Type B pancreatic cell (in vitro differentiated cells): ENCODE data around the gene SCAMP2. TPM values are rescaled to one million over a fixed set of nuclear protein-coding genes. Genes with fewer than 3 reads are reported as not detected.
"Not testable (repeated sequence)": the region's sequence is repeated elsewhere in the genome, so short reads cannot be mapped to it uniquely, and the experiment has no call there.

Source experiments
- DNase-seq: peaks from one replicate; pipeline ENCODE4 v3.0.0; 2021; ENCODE audit warnings: mixed read lengths; ENCODE audit not compliant: unreplicated experiment; ENCODE audit errors: extremely low spot score
- H3K27ac Mint-ChIP-seq: 2 replicates; pipeline ENCODE4 v1.8.0; 2021; ENCODE audit warnings: mild to moderate bottlenecking, mixed read lengths
- H3K27me3 Mint-ChIP-seq: 2 replicates; pipeline ENCODE4 v1.8.0; 2021; ENCODE audit warnings: mixed read lengths
- H3K36me3 Mint-ChIP-seq: 2 replicates; pipeline ENCODE4 v1.8.0; 2021; ENCODE audit warnings: mixed read lengths
- H3K4me1 Mint-ChIP-seq: one replicate; pipeline ENCODE4 v1.8.0; 2021; ENCODE audit warnings: mixed read lengths; ENCODE audit not compliant: unreplicated experiment
- H3K4me3 Mint-ChIP-seq: 2 replicates; pipeline ENCODE4 v1.8.0; 2021; ENCODE audit warnings: mild to moderate bottlenecking, mixed read lengths
- H3K9me3 Mint-ChIP-seq: 2 replicates; pipeline ENCODE4 v1.8.0; 2021; ENCODE audit warnings: mixed read lengths
- CTCF ChIP-seq: fragments of 200-600 bp; sonication (generic); conservative IDR thresholded peaks from 2 replicates; pipeline ENCODE4 v1.5.0; 2021; ENCODE audit warnings: antibody characterized with exemption, mild to moderate bottlenecking
- total RNA-seq: library from RNA; stranded (reverse); gene quantifications from 2 replicates; pipeline ENCODE4 v1.2.1, GENCODE V29; 2021; ENCODE audit warnings: low replicate concordance

Gene SCAMP2
- total RNA-seq, 1 donor from 2014 or later = 58.0 TPM

- Mint-ChIP-seq H3K27ac (peak within 1 kb of the TSS; percentile 66), H3K4me1 (peaks cover 17% of the 10 kb centered on the region)
Observed at GRCh38 chr15:74889883-74890664, 16.9 kb upstream of the SCAMP2 start, which contains the start of gene MPI. TSS of gene MPI (plus strand) at chr15:74890042. CDS start at chr15:74890074, 32 bp downstream.

GRCh38 chr15:74889390-74889882 lies 16.3 kb upstream of the SCAMP2 start:
- peaks cover 5% of the 10 kb centered on the region for H3K36me3 Mint-ChIP-seq
- peaks cover 17% of the 10 kb centered on the region for H3K4me1 Mint-ChIP-seq
- H3K27me3 Mint-ChIP-seq = no peaks in the 10 kb centered on the region
- peak overlapping the region; percentile 90 for H3K4me3 Mint-ChIP-seq
- DNase-seq = no peak
- H3K27ac Mint-ChIP-seq = peak overlapping the region; percentile 66
- no peaks in the 10 kb centered on the region for H3K9me3 Mint-ChIP-seq
- TF ChIP-seq CTCF = peak; percentile 23

More at GRCh38 chr15:74889883-74890664, 16.9 kb upstream of the SCAMP2 start, which contains the start of gene MPI:
- no peaks in the 10 kb centered on the region for H3K9me3 Mint-ChIP-seq
- DNase-seq = peak; percentile 89
- no peaks in the 10 kb centered on the region for H3K27me3 Mint-ChIP-seq
- peak within 1 kb of the TSS; percentile 90 for H3K4me3 Mint-ChIP-seq
- H3K36me3 Mint-ChIP-seq = peaks cover 5% of the 10 kb centered on the region
- TF ChIP-seq CTCF = peak; percentile 4

GRCh38 chr15:74888716-74889115 lies 15.6 kb upstream of the SCAMP2 start:
- Mint-ChIP-seq H3K27ac (no peak overlapping the region), H3K27me3 (no peaks in the 10 kb centered on the region), H3K9me3 (no peaks in the 10 kb centered on the region), H3K4me3 (peak overlapping the region; percentile 90), H3K36me3 (peaks cover 4% of the 10 kb centered on the region), H3K4me1 (peaks cover 17% of the 10 kb centered on the region)
- no peak for DNase-seq
- TF ChIP-seq CTCF = no peak

GRCh38 chr15:74887537-74888193 lies 14.5 kb upstream of the SCAMP2 start:
- H3K36me3 Mint-ChIP-seq, H3K4me3 Mint-ChIP-seq, DNase-seq, H3K9me3 Mint-ChIP-seq, H3K27ac Mint-ChIP-seq, H3K27me3 Mint-ChIP-seq: not testable (repeated sequence)
- H3K4me1 Mint-ChIP-seq = peaks cover 17% of the 10 kb centered on the region

- H3K36me3 Mint-ChIP-seq = no peaks in the 10 kb centered on the region
- TF ChIP-seq CTCF = no peak
- no peak overlapping the region for H3K4me3 Mint-ChIP-seq
- peaks cover 12% of the 10 kb centered on the region for H3K4me1 Mint-ChIP-seq
- H3K27me3 Mint-ChIP-seq = no peaks in the 10 kb centered on the region
- no peak overlapping the region for H3K27ac Mint-ChIP-seq
- no peaks in the 10 kb centered on the region for H3K9me3 Mint-ChIP-seq
- DNase-seq = no peak
Observed at GRCh38 chr15:74885461-74885860, 12.3 kb upstream of the SCAMP2 start.
